T-helper 1 cell treated with Interleukin-12 subunit alpha and Interleukin-12 subunit beta and Interleukin-4 antibody, amounts not matched to agents 30 μg/mL and 1 μg/mL, for 36 hours (primary cell): ENCODE results near the gene MPP2.
"Not testable (repeated sequence)": the region's sequence is repeated elsewhere in the genome, so short reads cannot be mapped to it uniquely, and the experiment has no call there.

Experiments
- H3K27ac Mint-ChIP-seq: one replicate; pipeline ENCODE4 v1.8.0; 2021; ENCODE audit warnings: mild to moderate bottlenecking, mixed read lengths
- H3K27me3 Mint-ChIP-seq: one replicate; pipeline ENCODE4 v1.8.0; 2021; ENCODE audit warnings: low read depth, mixed read lengths
- H3K36me3 Mint-ChIP-seq: one replicate; pipeline ENCODE4 v1.8.0; 2021; ENCODE audit warnings: low read depth, mixed read lengths
- H3K4me1 Mint-ChIP-seq: one replicate; pipeline ENCODE4 v1.8.0; 2021; ENCODE audit warnings: low read depth, mixed read lengths
- H3K4me3 Mint-ChIP-seq: one replicate; pipeline ENCODE4 v1.8.0; 2021; ENCODE audit warnings: mild to moderate bottlenecking, moderate library complexity, mixed read lengths
- H3K9me3 Mint-ChIP-seq: one replicate; pipeline ENCODE4 v1.8.0; 2021; ENCODE audit warnings: mixed read lengths

The MPP2 gene

DNA sequence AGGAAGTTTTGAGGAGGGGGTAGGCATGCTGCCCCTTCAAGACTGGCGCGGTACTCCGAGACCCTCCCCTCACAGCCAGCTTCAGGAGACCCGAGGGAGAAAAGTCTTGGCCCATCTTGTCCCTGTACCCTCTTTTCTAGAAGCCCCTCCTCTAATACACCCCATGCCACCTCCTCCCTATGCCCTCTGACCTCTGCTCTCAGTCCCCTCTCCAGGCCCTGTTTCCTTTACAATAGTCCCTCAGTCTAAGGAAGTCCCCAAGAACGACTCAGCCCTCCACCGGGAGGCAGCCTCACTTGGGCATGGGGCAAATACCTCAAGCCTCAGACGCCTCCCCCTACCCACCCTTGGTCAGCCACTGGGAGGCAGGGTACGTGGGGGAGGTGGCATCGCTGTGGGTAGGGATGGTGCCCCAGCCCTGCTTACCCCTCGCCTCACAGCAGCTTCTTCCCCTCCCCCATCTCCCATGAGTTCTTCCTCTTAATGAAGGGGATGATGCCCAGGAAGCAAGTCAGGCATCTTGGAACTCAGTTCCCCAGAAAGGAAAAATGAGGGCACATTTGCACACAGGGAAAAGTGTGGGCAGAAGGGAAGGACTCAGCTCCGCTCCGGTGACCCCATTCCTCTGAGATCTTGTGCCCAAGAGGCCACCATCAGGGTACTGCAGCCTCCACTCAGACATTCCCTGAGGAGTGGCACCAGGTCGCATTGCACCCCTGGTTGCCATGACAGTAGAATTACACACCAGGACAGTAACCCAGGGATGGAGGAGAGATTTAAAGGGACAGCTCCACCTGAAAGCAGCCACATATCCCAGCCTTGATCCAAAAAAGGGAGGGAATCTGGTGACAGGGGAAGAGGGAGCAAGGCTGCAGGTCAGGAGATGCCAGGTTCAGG, 6.2 kb downstream of the MPP2 start:
- Mint-ChIP-seq H3K4me3 (peak overlapping the region; percentile 84), H3K9me3 (no peaks in the 10 kb centered on the region), H3K27me3 (peaks cover 44% of the 10 kb centered on the region), H3K27ac (no peak overlapping the region), H3K36me3 (no peaks in the 10 kb centered on the region), H3K4me1 (peaks cover 11% of the 10 kb centered on the region)

DNA sequence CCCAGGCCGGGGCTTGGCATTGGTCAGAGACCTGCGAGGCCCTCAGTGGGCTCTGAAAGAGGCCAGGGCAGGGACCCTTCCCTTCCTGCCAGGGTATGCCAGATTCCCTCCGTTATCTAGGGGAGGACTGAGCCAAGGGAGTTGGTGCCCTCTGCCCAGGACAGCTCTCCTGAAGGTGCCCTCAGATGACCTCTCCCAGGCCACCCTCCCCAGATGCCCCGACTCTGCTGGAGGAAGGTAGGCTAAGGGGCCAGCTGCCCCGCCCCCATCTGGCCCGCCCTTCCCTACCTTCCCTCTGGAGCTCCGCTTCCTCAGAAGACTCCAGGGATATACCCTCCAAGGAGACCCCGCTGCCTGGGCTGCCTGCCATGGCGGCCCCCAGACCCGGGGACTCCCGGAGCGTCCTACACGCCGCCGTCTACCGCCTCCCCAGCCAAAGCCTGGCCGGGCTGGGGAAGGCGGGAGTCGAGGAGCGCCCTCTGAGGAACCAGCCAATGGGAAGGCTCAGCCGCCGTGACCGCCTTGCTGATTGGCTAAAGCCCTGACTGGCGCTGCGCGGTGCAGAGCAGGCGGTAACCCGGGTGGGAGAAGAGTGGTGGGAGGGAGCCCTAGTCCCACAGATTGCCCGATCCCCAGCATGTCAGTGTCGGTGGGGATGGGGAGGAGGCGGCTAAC, 7.0 kb downstream of the MPP2 start:
- H3K4me3 Mint-ChIP-seq, result peak overlapping the region; percentile 84
- no peaks in the 10 kb centered on the region for H3K36me3 Mint-ChIP-seq
- no peak overlapping the region for H3K27ac Mint-ChIP-seq
- H3K27me3 Mint-ChIP-seq, result peaks cover 42% of the 10 kb centered on the region
- peaks cover 11% of the 10 kb centered on the region for H3K4me1 Mint-ChIP-seq
- no peaks in the 10 kb centered on the region for H3K9me3 Mint-ChIP-seq

DNA sequence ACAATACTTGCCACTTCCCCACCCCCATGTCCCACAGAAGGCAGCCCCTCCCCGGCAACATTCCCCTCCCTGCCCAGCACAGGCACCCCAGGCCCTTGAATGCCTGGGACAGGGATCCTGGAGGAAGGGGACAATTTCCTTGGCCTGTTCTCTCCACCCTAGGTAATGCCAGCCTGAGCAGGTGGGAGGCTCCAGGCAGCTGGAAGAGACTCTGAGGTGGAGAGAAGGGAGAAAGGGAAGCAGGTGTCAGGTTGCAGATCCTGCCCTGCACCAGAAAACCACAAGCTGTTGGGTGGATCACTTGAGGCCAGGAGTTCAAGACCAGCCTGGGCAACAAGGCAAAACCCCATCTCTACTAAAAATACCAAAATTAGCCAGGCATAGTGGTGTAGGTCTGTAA, 8.9 kb downstream of the MPP2 start:
- peaks cover 29% of the 10 kb centered on the region for H3K27me3 Mint-ChIP-seq

DNA sequence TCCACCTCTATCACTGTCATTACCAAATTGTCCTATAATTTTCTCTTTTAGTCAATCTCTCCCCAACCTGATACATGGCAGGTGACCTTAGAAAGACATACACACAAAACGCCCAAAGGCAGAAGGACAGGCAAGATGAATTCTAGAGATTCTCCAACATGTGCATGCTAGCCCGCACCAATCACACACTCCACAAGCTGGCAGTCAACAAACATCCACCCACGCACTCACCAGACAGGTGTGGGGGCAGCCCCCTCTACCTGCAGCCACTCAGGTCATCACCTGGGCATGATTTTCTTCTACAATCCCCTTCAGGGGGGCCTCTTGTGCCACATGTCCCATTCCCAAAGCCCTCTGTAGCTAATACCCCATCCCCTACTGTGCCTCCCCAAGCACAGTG, 9.5 kb downstream of the MPP2 start:
- Mint-ChIP-seq H3K27me3 (peaks cover 29% of the 10 kb centered on the region), H3K9me3 (no peaks in the 10 kb centered on the region), H3K27ac (no peak overlapping the region), H3K4me3 (no peak overlapping the region), H3K36me3 (no peaks in the 10 kb centered on the region), H3K4me1 (peaks cover 11% of the 10 kb centered on the region)

More for the DNA sequence above, 8.9 kb downstream of the MPP2 start:
- H3K36me3 Mint-ChIP-seq, result no peaks in the 10 kb centered on the region
- no peak overlapping the region for H3K4me3 Mint-ChIP-seq
- peaks cover 11% of the 10 kb centered on the region for H3K4me1 Mint-ChIP-seq
- no peak overlapping the region for H3K27ac Mint-ChIP-seq
- H3K9me3 Mint-ChIP-seq, result no peaks in the 10 kb centered on the region

DNA sequence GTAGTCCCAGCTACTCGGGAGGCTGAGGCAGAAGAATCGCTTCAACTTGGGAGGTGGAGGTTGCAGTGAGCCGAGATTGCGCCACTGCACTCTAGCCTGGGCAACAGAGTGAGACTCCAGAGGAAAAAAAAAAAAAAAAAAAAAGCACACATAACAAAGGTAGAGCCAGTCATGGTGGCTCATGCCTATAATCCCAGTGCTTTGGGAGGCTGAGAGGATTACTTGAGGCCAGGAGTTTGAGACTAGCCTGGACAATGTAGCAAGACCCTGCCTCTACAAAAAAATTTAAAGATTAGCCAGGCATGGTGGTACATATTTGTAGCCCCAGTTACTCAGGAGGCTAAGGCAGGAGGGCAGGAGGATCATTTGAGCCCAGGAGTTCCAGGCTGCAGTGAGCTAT, 12.8 kb downstream of the MPP2 start:
- not testable (repeated sequence) for H3K4me3 Mint-ChIP-seq, H3K4me1 Mint-ChIP-seq, H3K27ac Mint-ChIP-seq, H3K36me3 Mint-ChIP-seq, H3K9me3 Mint-ChIP-seq
- H3K27me3 Mint-ChIP-seq, result peaks cover 25% of the 10 kb centered on the region

DNA sequence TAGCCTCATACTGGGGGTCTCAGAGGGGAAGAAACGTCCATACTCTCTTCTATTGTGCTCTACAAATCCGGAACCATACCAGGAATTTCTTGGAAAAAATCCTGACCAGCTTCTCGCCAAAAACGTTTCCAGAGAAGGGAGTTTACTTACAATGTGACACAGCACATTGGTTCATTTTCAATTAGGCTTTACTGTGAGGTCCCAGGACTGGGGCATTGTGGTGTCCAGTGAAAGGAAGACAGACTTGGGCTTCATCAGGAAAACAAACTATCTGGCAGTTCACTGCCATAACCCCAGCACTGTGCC, 14.7 kb downstream of the MPP2 start:
- Mint-ChIP-seq H3K4me1 (no peaks in the 10 kb centered on the region), H3K27me3 (peaks cover 34% of the 10 kb centered on the region), H3K36me3 (no peaks in the 10 kb centered on the region), H3K27ac (no peak overlapping the region), H3K9me3 (no peaks in the 10 kb centered on the region), H3K4me3 (no peak overlapping the region)

DNA sequence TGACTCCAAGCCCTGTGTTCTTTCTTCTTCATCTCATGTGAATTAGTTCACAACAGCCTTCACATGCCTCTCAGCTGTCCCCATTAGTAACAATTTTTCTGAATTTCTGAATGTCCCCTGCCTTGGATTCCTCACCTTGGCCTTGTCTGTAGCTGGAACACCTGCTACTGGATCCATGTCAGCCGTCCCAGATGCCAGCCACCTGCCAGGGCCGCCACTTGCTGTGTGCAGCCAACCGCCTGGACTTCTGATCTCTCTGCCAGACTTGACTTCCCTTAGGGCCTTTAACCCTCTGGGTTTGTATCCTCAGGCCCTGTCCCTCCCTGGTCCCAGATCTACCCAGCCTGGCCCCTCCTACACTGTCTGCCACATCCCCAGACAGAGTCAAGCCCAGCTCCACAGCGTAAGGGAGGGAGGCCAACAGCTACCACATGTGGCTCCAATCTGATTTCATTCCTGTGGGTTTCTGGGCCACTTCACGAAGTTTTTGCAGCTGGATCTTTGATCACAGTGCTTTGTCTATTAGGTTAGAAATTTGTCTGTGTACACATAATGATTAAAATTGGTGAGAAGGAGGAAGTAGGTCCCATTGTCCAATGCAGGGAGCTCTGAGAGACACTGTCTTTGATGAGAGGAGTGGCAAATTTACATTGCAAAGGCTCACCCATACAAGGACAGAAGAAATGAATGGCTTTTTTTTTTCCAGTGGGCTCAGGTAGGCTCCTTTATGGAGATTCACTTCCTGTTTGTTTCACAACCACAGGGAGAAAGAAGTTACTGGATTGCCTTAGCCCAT, 15.3 kb downstream of the MPP2 start:
- H3K27ac Mint-ChIP-seq, result no peak overlapping the region

DNA sequence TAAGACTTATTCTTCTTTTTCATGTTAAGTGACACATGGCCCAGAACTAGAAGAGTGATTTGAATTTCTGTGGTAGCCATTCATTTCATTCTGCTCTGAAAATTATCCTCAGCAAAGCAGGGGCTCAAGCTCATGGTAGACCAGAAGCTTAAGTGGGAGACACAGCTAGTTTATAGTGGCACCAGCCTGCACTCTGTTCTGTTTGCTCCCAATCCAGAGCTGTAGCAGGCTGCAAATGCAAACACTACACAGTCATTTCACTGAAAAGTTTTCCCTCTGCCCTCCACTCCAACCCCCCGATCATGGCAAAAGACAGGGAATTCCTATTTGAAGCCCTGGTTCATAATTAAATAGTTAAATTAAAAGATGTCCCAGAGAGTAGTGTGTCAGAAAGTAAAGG, 17.1 kb downstream of the MPP2 start:
- Mint-ChIP-seq H3K36me3 (no peaks in the 10 kb centered on the region), H3K27me3 (peaks cover 24% of the 10 kb centered on the region), H3K4me1 (no peaks in the 10 kb centered on the region), H3K4me3 (no peak overlapping the region), H3K9me3 (no peaks in the 10 kb centered on the region), H3K27ac (no peak overlapping the region)

More for the DNA sequence above, 15.3 kb downstream of the MPP2 start:
- no peaks in the 10 kb centered on the region for H3K9me3 Mint-ChIP-seq
- H3K36me3 Mint-ChIP-seq, result no peaks in the 10 kb centered on the region
- H3K4me1 Mint-ChIP-seq, result no peaks in the 10 kb centered on the region
- H3K27me3 Mint-ChIP-seq, result peaks cover 29% of the 10 kb centered on the region
- no peak overlapping the region for H3K4me3 Mint-ChIP-seq

DNA sequence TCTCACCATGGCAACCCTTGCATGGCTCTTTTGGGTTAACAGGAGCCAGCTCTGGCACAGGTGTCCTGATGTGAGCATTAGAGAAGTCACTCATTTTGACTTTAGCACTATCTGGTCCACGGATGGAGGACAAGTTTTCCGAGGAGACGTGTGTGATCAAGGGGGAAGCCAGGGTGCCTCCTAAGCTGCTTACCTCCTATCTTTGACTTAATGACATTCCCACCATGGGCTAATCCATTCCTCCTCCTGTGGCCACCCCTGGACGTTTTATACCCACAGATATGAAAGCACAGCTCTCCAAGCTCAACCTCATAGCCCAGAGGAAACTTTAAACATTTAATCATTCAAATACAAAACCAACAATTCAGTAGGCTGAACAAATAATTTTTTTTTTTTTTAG, 18.8 kb downstream of the MPP2 start:
- H3K36me3 Mint-ChIP-seq, result no peaks in the 10 kb centered on the region
- H3K27ac Mint-ChIP-seq, result no peak overlapping the region
- peaks cover 24% of the 10 kb centered on the region for H3K27me3 Mint-ChIP-seq
- H3K4me3 Mint-ChIP-seq, result no peak overlapping the region
- no peaks in the 10 kb centered on the region for H3K9me3 Mint-ChIP-seq
- no peaks in the 10 kb centered on the region for H3K4me1 Mint-ChIP-seq

DNA sequence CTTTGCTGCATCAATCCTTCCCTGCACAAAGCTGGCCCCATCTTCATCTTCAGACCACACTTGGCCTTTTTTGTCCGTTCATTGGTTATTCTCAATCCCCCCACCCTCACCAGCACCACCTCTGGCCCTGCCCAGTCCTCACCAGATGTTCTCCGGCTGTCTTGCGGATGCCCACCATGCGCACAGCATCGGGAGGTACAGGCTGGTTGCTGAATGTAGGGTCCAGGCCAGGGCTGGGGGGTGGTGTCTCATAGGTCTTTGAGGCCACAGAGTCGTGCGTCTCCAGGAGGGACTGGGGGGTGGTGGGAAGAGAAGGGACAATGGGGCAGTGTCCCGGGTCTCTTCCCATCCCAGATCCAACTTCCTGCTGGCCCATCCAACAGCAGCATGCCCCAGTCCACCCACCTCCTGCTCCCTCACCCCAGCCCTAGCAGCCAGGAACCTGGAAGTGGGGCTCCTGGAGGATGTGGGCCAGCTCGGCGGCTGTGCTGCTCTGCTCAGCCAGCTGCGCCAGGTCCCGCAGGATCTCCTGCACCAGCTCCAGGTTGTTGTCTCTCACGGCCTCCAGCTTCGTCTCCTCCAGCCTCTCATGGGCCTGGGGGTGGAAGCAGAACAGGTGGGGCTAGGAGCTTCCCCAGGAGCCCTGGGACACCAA, 24.4 kb downstream of the MPP2 start:
- Mint-ChIP-seq H3K9me3 (no peaks in the 10 kb centered on the region), H3K27me3 (peaks cover 13% of the 10 kb centered on the region), H3K27ac (no peak overlapping the region), H3K36me3 (no peaks in the 10 kb centered on the region), H3K4me3 (no peak overlapping the region), H3K4me1 (no peaks in the 10 kb centered on the region)

DNA sequence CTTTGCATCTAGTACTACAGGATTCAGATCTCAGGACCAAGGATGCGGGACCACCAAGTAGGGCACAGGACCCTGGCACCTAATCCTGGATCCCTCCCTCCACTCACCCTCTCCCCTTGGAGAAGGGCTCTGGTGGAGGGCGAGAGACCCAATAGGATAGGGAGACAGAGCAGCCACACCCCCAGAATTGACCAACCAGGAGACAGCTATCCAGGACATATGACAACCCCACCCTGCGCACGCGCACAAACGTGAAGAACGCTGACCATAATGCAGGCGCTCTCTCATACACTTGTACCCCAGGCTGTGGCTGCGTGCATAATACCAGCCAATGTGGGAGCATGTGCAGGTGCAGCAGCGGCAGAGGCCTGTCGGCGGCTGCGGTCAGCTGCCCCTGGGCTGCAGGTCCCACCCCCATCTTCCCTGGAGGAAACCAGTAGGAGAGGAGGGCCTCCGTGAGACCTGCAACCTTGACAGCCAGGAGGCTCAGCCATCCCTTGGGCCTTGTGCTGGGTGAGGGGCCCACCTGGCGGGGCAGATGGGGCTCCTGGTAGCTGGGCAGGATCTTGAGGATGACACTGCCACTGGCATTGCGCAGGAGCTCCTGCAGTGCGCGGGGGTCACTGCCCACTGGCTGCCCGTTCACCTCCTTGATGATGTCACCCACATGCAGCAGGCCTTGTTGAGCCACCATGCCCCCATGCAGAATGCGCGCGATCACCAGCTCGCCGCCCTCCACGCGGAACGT, 25.4 kb downstream of the MPP2 start:
- Mint-ChIP-seq H3K4me3 (no peak overlapping the region), H3K36me3 (no peaks in the 10 kb centered on the region)

DNA sequence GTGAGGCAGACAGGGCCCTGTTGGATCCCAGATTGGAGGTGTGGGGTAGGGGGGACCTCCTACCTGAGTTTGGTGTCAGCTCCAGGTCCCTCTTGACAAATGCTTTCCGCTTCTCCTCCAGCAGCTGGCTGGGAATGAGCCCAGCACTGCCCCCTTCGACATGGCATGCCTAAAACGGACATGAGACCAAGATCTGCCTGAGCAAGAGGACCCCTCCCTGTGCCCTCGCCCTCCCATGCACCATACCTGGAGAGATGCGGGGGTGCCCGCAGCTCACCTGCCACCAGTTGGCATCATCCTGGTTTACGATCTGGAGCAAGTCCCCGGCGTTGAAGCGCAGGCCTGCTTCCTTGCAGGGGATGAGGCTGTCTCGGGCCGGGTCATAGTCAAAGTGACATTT, 26.2 kb downstream of the MPP2 start:
- Mint-ChIP-seq H3K27ac (no peak overlapping the region), H3K4me3 (no peak overlapping the region), H3K9me3 (no peaks in the 10 kb centered on the region), H3K36me3 (no peaks in the 10 kb centered on the region), H3K4me1 (no peaks in the 10 kb centered on the region), H3K27me3 (peaks cover 2% of the 10 kb centered on the region)

More for the DNA sequence above, 25.4 kb downstream of the MPP2 start:
- H3K9me3 Mint-ChIP-seq, result no peaks in the 10 kb centered on the region
- H3K27me3 Mint-ChIP-seq, result peaks cover 9% of the 10 kb centered on the region
- H3K27ac Mint-ChIP-seq, result no peak overlapping the region
- H3K4me1 Mint-ChIP-seq, result no peaks in the 10 kb centered on the region

DNA sequence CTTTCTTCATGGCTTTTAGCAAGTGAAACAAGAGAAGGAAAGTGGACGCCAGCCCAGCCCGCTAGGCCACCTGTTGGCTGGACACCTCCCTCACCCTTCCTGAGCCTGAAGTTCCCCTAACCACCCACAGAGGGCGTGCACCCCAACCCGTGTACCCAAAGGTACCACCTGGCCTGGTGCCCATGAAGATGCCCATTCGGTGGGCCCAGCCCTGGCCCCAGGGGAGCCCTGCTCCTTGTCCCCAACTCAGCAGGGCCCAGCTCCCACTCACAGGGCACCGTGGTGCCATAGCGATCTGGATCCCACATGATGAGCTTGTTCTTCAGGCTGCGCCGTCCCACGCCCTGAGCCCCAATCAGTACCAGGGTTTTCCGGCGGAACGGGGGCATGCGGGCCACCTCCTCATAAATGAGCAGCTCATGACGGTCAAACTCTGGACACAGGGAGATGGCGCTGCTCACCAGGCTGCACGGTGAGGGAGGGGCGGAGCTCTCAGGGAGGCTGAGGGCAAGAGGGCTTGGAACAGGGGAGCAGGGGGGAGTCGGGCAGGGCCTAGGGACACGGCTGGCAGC, 26.8 kb downstream of the MPP2 start:
- no peak overlapping the region for H3K27ac Mint-ChIP-seq
- H3K4me1 Mint-ChIP-seq, result no peaks in the 10 kb centered on the region
- H3K4me3 Mint-ChIP-seq, result no peak overlapping the region
- H3K9me3 Mint-ChIP-seq, result no peaks in the 10 kb centered on the region
- peaks cover 1% of the 10 kb centered on the region for H3K27me3 Mint-ChIP-seq
- no peaks in the 10 kb centered on the region for H3K36me3 Mint-ChIP-seq
